K562 (cell line): ENCODE measurements around the gene PPM1N. TPM values are rescaled to one million over a fixed set of nuclear protein-coding genes. Genes with fewer than 3 reads are reported as not detected.

Experiments
- IRF9 ChIP-seq: fragments of 450-650 bp; IDR thresholded peaks from 2 replicates; pipeline ENCODE4 v1.6.1; 2016; ENCODE audit warnings: missing biosample characterization, missing genetic modification characterization
- MGA ChIP-seq: fragments of 450-650 bp; IDR thresholded peaks from 2 replicates; pipeline ENCODE4 v1.6.1; 2016; ENCODE audit warnings: mild to moderate bottlenecking, moderate library complexity
- MTA1 ChIP-seq: fragments of 450-650 bp; IDR thresholded peaks from 2 replicates; pipeline ENCODE4 v1.6.1; 2017; ENCODE audit warnings: borderline replicate concordance
- ZNF318 ChIP-seq, 2 experiments: fragments of 450-650 bp; IDR thresholded peaks; 2 replicates each; pipeline ENCODE4 v1.6.1; 2016; ENCODE audit warnings: mild to moderate bottlenecking in 2 of 2, borderline replicate concordance in 1 of 2, low read depth in 1 of 2, moderate library complexity in 1 of 2
- ZNF79 ChIP-seq: fragments of 250-450 bp; sonication (Bioruptor Pico); IDR thresholded peaks from 2 replicates; pipeline ENCODE4 v1.4.0; 2020; ENCODE audit warnings: low read depth, mild to moderate bottlenecking, moderate library complexity
- polyA plus RNA-seq, 8 experiments: library from polyadenylated mRNA; depleted of rRNA in 4 of 8; stranded (reverse) in 5 of 8; unstranded in 3 of 8; fragments of >200 nt; fragmentation: Nextera tagmentation in 2 of 8; fragmentation: Illumina TruSeq in 1 of 8; extraction: Ambion mirVana in 2 of 8; extraction: Trizol in 1 of 8; gene quantifications; 2 replicates each; pipeline versions ENCODE4 v1.2.1 to v1.2.3, GENCODE V29; 2011 to 2014; ENCODE audit warnings: inconsistent platforms in 1 of 8, missing spikeins in 1 of 8
- total RNA-seq, 7 experiments: library from RNA; depleted of rRNA in 6 of 7; stranded (reverse); fragments of >200 nt in 6 of 7; fragmentation: Illumina TruSeq in 2 of 7; extraction: Trizol in 2 of 7; gene quantifications; 2 replicates each; pipeline versions ENCODE4 v1.2.1 to v1.2.3, GENCODE V29; 2011 to 2021; ENCODE audit warnings: low replicate concordance in 1 of 7

Gene PPM1N
- total and polyA plus RNA-seq, 9 of the 15 experiments (the other 6 are each of a cell fraction or from before 2014, with no cell fraction given), result 4.5 to 15.6 (median 8.7) TPM

- TF ChIP-seq MGA, result no peak; the same call in 1 of the 2 replicates
- TF ChIP-seq IRF9 (tag), result no peak
- TF ChIP-seq ZNF79, result no peak
- 0 out of 4 replicates have a peak, but pooled peaks of 1 of the 2 experiments have one; percentile 19 for TF ChIP-seq ZNF318 (IDR thresholded peaks at IDR 0.05; ENCODE audit: borderline replicate concordance in 1 of 2, low read depth in 1 of 2)
- TF ChIP-seq MTA1, result peak; percentile 65
Measured at GRCh38 chr19:45506246-45506988, 8.2 kb downstream of the PPM1N start (continued).
